ENCODE measurements around the gene TOMM5.

GRCh38 chr9:37617161-37617560, 24.8 kb upstream of the TOMM5 start:
- TF ChIP-seq JUND (IDR thresholded peaks at IDR 0.05) (no peak), RAD21 (IDR thresholded peaks at IDR 0.05; ENCODE audit: low read length) (no peak)
